Activated CD4-positive, alpha-beta T cell treated with anti-CD3 and anti-CD28 coated beads, Interleukin-2, amount 50 U/mL, for 1 hour (primary cell): Measurements from ENCODE around the gene IQCN.
"Not testable (repeated sequence)": the region's sequence is repeated elsewhere in the genome, so short reads cannot be mapped to it uniquely, and the experiment has no call there.

Experiments used
- DNase-seq: peaks from one replicate; pipeline ENCODE4 v3.0.0-alpha.2; 2020

IQCN gene

GRCh38 chr19:18229915-18230314, 44.3 kb downstream of the IQCN start:
- DNase-seq = no peak

DNA sequence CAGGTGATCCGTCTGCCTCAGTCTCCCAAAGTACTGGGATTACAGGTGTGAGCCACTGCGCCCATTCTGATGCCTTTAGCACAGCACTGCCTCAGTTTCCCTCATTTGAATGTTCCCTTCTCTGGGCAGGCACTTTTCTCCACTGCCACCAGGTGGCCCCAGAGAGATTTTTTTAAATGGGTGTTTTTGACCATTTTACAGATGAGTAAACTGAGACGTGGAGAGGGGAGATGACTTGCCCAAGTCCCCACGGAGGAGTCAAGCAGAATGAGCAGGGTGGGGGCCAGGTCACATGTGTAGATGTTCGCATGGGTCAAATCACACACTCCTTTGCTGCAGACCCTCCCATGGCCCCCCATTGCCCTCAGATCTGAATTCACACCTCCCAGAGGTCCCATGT, 44.8 kb downstream of the IQCN start:
- no peak for DNase-seq

- no peak for DNase-seq
Observed at GRCh38 chr19:18227781-18228271, 46.4 kb downstream of the IQCN start.

DNA sequence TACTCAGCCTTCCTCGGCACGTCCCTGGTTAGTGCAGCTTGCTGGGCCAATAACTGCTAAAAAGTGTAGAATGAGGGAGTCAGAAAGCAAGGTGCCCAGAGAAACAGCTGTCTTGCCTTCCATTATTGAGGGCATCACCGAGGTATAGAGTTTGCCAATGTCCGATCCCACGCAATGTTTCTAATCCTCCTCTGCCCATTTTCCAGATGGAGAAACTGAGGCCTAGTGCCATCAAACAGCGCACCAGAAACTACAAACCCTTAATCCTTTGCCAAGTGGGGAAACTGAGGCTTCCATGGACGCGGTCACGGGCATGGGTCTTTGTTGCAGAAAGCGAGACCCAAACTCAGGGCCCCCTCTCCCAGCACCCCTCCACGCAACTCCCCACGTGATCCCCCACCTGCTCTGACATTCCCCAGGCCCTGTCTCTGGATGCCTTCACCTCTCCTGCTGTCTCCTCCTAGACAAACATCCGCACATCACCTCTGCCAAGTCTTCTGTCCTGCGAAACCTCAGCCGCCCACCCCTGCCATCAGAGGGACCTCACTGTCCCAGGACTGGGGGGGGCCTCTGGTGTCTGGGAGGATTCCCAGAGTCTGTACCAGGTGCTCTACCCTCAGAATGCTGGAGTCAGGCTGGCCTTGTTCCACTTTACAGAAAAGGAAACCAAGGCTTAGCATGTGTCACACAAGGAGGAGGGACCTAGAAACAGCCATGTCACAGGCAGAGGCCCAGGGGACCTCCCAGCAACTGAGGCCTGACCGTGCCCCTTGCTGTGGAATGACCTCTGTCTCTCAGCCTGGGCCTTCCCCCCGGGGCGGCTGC, 47.1 kb downstream of the IQCN start:
- DNase-seq = no peak

GRCh38 chr19:18225702-18226468, 48.4 kb downstream of the IQCN start, which contains the start of gene PDE4C:
PDE4C (minus strand) TSS chr19:18226438; CDS start chr19:18226415, 23 bp downstream.
- no peak for DNase-seq

- no peak for DNase-seq
Observed at GRCh38 chr19:18225355-18225701, 48.9 kb downstream of the IQCN start.

DNA sequence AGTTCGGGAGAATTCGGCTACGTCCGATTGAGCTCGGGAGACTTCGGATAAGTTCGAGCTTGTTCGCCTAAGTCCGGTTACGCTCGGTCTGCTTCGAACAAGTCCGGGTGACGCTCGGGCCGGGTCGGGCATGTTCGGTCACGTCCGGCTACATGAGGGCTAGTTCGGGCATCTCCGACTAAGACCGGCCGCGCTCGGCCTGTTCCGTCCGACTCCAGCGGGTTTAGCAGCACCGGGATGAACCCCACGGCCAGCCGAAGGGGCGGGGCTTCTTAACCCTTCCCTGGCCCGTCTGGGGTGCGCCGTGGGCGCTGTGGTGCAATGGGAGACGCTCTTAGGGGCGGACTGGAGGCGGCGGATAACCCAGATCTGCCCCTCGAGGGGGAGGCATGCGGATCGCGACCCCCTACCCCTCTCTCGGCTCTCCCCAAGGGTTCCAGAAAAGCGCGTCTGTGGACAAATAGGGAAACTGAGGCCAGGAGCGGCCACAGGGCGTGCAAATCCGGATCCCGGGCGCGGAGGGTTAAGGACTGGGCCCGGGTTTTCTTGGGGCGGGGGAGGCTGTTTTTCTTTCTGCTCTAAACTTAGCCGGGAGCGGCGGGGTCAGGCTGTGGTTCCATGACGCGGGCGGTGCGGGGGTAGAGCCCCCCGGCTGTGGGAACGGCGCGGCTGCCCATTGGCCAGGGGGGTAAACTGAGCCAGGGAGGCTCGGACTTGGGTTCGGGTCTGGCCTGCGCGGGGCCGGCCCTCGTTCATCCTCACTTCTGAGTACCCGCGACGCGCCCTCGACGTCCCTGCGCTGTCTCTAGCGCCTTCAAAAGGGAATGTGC, 49.5 kb downstream of the IQCN start:
- DNase-seq = peak; percentile 80

DNA sequence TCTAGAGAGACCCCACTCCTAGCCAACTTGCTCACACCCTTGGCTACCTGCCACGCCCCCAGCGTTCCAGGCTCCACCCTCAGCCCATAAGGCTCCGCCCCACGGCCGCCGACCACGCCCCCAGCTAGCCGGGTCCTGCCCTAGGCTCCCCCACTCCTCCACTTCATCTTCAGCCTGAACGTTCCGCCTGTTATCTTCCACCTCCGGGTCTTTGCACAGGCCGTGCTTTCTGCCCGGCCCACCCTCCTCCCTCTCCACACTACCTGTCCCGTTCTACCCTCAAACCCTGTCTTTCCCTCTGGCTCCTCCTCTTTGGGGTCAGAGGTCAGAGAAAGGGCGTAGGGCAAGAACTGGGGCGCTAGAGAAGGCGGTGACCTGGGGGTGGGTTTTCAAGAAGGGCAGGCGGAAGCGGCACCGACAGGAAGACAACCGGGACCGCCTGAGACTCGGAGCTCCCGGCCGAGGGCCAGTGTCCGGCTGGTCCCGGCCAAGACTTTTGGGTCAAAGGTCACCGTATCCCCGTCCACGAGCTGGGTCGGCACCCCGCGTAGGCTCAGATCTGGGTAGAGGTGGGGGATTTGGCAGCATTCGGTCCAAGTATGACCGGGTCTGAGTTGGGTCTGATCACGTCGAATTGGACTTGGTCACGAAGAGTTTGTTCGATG, 50.3 kb downstream of the IQCN start:
- DNase-seq = peak; percentile 13

DNA sequence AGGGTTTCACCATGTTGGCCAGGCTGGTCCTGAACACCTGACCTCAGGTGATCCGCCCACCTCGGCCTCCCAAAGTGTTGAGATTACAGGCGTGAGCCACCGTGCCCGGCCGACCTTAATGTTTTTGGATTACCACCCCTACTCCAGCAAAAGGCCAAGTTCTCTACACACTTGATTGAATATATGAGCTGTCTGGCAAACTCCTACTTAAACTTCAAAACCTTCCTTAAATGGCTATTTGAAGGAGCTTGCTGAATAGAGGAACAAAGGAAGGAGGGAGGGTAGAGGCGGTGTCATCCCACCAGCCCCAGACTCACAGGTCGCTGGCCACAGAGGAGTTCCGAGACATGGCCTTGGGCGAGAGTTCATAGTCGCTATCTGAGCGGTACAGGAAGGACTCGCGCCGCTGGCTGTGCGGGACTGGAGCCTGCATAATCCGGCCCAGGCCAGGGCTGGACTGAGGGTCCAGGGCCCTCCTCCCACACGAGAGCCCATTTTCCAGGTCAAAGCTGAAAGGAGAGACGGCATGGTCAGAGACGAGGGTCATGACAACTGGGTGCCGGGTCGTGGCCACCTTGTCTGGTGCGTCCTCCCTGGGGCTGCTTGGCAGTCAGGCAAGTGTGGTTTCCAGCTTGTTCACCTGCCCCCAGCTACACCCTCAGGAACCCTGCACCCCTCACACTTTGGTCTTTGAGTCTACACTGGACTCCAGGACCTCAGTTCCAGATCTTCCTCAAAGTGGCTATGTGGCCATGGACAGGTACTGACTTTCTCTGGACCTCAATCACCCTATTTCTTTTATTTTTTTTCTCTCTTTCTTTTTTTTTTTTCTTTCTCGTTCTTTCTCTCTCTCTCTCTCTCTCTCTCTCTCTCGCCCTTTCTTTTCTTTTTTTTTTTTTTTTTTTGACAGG, 52.2 kb downstream of the IQCN start:
- DNase-seq = no peak

DNA sequence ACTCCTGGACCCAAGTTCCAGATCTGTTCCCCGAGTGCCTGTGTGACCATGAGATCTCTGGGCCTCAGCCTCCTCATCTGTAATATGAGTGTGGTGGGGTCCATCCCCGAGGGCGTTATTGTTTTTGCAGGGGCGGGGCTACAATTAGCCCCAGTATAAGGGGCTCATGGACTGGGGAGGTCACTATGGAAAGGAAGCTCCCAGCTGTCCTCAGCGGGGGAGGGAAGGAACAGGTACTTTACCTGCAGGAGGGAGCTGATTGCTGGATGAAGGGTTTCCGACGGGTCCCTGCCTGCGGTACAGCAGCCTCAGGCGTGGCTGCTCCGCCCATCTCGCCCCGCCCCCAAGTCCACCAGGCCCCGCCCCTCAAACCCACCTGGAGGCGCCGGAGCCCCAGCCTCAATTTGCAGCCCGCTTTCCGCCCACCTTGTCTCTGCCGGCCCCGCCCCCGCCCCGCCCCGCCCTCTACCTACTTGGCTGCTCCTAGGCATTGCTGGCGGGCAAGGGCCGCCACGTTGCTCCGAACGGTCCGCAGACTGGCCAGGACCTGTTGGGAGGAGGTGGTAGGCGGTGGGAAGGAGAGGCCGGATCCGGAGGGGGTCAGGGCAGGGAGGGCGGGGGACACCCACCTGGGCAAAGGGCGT, 53.5 kb downstream of the IQCN start:
- no peak for DNase-seq

DNA sequence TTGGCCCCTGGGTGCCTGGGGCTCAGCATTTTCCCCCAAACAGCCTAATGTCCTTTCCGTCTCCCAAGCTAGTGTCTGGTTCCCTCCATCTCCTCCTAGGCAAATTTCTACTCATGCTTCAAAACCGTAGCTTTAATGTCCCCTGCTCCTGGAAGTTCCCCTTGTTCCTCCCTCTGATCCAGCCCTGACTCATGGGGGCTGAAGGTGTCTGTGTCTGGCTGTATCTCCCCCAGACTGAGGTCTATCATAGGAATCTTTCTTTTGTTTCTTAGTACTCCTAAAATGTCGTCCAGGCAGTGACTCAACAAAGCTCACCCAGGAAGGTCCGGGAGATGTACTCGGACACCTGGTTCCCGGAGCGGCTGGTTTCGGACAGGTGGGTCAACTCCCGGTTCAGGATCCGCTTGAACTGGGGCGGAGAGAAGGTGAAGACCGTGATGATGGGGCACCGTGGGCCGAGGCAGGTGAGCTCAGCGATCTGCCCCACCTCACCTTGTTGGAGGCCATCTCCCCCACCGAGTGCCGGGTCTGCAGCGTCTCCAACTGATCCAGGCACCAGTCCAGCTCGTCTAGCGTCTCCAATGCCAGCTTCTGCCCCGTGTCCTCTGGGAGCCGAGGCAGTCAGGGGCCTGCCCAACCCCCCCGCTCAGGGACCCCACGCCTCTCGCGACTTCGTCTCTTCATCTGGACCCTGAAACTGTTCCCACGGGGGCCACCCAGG, 54.2 kb downstream of the IQCN start:
- DNase-seq = no peak

- DNase-seq = no peak
Observed at GRCh38 chr19:18218600-18218999, 55.7 kb downstream of the IQCN start.

DNA sequence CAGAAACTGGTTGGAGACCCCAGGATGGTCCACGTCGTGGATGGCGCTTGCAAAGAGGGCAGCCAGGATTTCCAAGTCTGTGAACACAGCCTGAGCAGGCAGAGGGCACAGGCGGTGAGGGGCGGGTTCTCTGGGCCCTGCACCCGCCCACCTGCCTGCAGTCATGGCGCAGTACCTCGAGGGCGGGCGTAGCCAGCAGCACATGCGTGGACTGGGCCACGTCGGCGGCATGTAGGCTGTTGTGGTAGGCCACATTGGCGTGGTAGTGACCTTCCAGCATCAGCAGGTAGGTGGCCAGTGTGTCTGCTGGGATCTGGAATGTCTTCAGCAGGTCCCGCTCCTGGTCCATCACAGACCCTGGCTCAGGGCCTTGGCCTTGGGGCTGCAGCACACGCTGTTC, 56.1 kb downstream of the IQCN start:
- no peak for DNase-seq

GRCh38 chr19:18216789-18217188, 57.5 kb downstream of the IQCN start:
- DNase-seq = no peak

DNA sequence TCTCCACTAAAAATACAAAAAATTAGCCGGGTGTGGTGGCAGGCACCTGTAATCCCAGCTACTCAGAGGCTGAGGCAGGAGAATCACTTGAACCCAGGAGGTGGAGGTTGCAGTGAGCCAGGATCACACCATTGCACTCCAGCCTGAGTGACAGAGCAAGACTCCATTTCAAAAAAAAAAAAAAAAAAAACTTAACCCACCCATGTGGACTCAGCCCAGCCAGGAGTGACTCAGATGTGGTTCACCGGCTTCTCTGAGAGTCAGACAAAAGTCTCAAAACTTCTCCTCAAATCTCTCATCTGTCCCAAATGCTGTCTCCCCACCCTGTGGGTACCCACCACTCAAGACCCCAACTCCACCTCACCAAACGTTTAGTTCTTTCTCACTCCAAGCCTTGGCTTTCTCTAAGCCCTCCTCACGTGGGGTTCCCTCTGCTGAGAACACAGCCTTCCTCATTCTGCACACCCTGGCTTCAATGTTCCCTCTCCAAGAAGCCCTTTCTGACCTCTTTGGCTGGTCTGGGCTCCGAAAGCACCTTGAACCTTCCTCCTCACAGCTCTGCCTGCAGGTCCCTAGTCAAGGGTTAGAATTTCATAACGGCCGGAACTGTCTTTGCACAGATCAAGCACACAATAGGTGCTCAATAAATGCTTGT, 59.3 kb downstream of the IQCN start:
- no peak for DNase-seq

GRCh38 chr19:18211683-18212082, 62.6 kb downstream of the IQCN start:
- DNase-seq = no peak

DNA sequence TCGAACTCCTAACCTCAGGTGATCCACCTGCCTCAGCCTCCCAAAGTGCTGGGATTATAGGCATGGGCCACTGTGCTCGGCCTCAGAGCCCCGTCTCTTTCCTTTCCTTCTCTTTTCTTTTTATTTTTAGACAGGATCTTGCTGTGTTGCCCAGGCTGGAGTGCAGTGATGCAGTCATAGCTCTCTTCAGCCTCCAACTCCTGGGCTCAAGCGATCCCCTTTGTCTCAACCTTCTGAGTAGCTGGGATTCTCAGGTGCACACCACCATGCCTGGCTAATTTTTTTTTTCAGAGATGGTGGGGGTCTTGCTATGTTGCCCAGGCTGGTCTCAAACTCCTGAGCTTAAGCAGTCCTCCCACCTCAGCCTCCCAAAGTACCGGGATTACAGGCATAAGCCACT, 64.3 kb downstream of the IQCN start:
- DNase-seq = not testable (repeated sequence)

DNA sequence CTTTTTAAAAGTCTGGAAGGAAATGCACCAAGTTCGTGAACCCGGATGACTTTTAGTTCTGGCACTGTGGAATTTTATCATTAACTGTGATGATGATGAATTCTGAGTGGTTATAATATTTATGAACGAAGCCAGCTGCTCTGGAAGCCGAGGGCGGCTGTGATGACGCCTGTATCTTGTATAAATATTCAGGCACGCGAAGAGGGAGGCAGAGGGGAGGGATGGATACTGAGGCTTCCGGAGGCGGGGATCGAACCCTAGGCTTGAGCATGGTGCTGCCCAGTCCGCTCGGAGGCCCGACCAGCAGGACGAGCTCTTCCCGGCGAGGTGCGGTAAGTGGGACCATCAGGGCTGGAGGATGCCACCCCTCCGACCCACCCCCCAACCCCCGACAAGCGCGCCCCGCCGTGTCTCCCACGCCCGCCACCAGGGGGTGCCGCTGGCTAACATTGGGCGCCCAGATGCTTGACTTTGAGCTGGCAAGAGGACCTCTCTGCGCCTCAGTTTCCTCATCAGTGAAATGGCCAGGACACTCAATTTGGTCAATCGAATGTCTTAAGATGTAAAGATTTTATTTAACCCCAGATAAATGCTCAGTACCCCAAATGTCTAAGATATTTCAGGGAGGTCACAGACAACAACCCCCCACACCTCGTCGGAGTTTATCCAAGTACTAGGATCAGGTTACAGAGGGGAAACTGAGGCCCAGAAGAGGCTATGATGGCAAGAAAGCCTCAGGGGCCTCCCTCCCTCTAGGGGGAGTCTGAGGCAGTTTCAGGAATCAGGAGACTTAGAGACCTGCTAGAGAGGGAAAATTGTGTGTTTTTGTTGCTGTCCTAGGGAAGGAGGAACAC, 65.9 kb downstream of the IQCN start:
- DNase-seq = peak; percentile 55
